Activated CD4-positive, CD25-positive, alpha-beta regulatory T cell (primary cell): Measurements from ENCODE around the gene NINJ2.

Experiments used
- DNase-seq, 4 experiments: peaks; one replicate each; lab custom pipeline; 2025; lab: John Stamatoyannopoulos, UW

NINJ2 gene

GRCh38 chr12:527729-528128 is 135.5 kb downstream of the NINJ2 start:
- no peak for DNase-seq

GRCh38 chr12:527241-527640 is 136.0 kb downstream of the NINJ2 start:
- no peak for DNase-seq

GRCh38 chr12:526089-526488 is 137.2 kb downstream of the NINJ2 start:
- no peak for DNase-seq

- no peak for DNase-seq
Measured at GRCh38 chr12:524167-524951, 138.9 kb downstream of the NINJ2 start.

GRCh38 chr12:522692-523378 is 140.4 kb downstream of the NINJ2 start:
- no peak for DNase-seq

GRCh38 chr12:520119-520518 is 143.1 kb downstream of the NINJ2 start:
- no peak for DNase-seq

- DNase-seq: no peak
Measured at GRCh38 chr12:517538-517937, 145.7 kb downstream of the NINJ2 start.
